Measurements from ENCODE around the gene ZPBP2. TPM values are rescaled to one million over a fixed set of nuclear protein-coding genes. Genes with fewer than 3 reads are reported as not detected.

The ZPBP2 gene
- total RNA-seq, 4 donors from 2014 or later, result not detected

DNA sequence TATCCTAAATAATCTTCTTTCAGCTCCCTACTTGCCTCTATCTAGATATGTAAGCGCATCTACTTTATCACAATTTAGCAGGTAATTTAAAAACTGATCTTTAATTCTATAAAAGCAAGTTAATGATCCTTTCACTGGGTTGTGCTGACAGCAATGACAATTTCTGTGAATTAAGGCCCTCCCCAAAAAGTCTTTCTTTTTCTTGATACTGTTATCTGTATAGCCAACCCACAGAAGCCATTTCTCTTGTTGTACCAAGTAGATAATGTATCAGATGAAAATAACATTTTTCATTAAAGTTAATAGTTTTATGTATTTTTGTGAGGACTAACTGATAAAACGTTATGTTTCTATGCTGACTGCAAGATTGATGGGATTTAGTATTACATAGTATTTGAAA, 3.8 kb downstream of the ZPBP2 start:
- TF ChIP-seq CTCF (IDR thresholded peaks at IDR 0.05; ENCODE audit: low read depth), result no peak

DNA sequence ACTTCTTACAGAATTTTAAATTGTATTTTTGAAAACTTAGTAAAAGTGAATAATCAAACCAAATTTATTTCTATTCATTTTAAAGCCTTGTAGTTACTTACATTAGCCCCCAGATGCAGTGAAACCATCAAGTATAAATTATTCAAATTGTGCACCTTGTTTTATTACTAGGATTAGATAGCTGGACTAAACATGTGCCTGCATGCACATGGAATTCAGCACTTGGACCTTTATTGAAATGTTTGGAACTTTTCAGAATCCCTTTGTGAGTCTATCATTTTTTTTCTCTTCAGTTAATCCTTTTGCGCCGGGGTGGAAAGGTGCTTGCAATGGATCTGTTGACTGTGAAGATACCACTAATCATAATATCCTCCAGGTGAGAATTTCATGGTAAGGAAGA, 4.7 kb downstream of the ZPBP2 start:
- TF ChIP-seq CTCF (IDR thresholded peaks at IDR 0.05; ENCODE audit: low read depth), result no peak

DNA sequence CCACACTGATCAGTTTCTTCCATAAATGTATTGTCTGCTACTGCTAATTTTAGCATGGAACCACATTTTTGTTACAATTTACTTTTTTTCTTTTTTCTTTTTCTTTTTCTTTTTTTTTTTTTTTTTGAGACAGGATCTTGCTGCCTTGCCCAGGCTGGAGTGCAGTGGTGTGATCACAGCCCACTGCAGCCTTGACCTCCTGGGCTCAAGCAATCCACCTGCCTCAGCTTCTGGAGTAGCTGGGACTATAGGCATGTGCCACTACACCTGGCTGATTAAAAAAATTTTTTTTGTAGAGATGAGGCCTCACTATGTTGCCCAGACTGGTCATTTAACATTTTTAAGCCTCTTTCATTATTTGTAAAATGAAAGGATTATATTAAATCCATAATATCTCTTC, 19.1 kb downstream of the ZPBP2 start:
- TF ChIP-seq CTCF (IDR thresholded peaks at IDR 0.05; ENCODE audit: low read depth), result no peak

- no peak for TF ChIP-seq CTCF (IDR thresholded peaks at IDR 0.05; ENCODE audit: low read depth)
These were observed 21.2 kb downstream of the ZPBP2 start for GRCh38 chr17:39889200-39889599.

GRCh38 chr17:39894681-39895376, 26.8 kb downstream of the ZPBP2 start:
- no peak for TF ChIP-seq CTCF (IDR thresholded peaks at IDR 0.05; ENCODE audit: low read depth)

DNA sequence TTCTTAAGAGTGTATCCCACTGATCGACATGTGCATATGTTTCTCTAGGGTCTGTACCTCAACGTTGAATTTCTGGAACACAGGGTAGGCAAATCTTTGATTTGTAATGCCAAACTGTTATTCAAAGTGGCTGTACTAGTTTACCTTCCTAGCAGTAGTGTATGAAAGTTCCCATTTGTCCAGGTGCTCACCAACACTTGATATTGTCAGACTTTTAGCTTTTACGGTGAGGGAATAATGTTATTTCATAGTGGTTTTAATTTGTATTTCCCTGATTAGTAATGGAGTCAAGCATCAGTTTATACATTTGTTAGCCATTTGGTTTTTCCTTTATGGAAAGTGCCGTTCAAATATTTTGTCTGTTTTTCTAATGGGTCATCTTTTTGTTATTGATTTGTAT, 30.1 kb downstream of the ZPBP2 start:
- TF ChIP-seq CTCF (IDR thresholded peaks at IDR 0.05; ENCODE audit: low read depth), result no peak

- TF ChIP-seq CTCF (IDR thresholded peaks at IDR 0.05; ENCODE audit: low read depth), result no peak
These were observed 31.2 kb downstream of the ZPBP2 start for GRCh38 chr17:39899215-39899614.

All from subcutaneous adipose tissue (tissue), 4 donors.